Tibial nerve (tissue), 3 donors: ENCODE results near the gene DLG4.

ENCODE experiments used
- CTCF ChIP-seq, 5 experiments: fragments of 200-600 bp in 3 of 5; fragments of 450-650 bp in 2 of 5; sonication (generic) in 3 of 5; IDR thresholded peaks; one replicate each; pipeline ENCODE4 v1.5.1; 2016 to 2019; ENCODE audit warnings: antibody characterized with exemption in 5 of 5, mild to moderate bottlenecking in 3 of 5, moderate library complexity in 2 of 5
- POLR2A ChIP-seq, 2 donors: fragments of 450-650 bp; IDR thresholded peaks; one replicate each; pipeline ENCODE4 v1.6.1; 2017; ENCODE audit warnings: antibody characterized with exemption in 2 of 2, mild to moderate bottlenecking in 2 of 2, moderate library complexity in 2 of 2

GRCh38 chr17:7228920-7229319 lies 9.3 kb upstream of the DLG4 start:
- no peak for TF ChIP-seq POLR2A (IDR thresholded peaks at IDR 0.05)
- no peak for TF ChIP-seq CTCF (IDR thresholded peaks at IDR 0.05)
